GM19043 (cell line): ENCODE results near the gene ZBTB11.
"Not testable (repeated sequence)": the region's sequence is repeated elsewhere in the genome, so short reads cannot be mapped to it uniquely, and the experiment has no call there.

Experiments
- ATAC-seq: cut with Tn5 transposase; IDR thresholded peaks from one replicate; pipeline ENCODE4 v1.9.1; 2021; ENCODE audit warnings: low read depth; ENCODE audit not compliant: unreplicated experiment

Gene ZBTB11

DNA sequence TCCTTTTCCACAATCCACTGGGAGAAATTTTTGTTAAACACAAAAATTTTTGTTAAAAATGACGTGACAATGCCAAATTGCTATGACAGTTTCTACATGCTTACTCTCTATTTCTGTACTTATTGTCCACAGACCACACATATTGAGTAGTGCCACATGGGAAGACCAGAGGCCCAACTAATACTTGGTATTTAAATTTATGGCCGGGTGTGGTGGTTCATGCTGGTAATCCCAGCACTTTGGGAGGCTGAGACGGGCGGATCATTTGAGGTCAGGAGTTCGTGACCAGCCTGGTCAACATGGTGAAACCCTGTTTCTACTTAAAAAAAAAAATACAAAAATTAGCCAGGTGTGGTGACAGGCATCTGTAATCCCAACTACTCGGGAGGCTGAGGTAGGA lies 20.3 kb downstream of the ZBTB11 start:
- ATAC-seq = no peak

DNA sequence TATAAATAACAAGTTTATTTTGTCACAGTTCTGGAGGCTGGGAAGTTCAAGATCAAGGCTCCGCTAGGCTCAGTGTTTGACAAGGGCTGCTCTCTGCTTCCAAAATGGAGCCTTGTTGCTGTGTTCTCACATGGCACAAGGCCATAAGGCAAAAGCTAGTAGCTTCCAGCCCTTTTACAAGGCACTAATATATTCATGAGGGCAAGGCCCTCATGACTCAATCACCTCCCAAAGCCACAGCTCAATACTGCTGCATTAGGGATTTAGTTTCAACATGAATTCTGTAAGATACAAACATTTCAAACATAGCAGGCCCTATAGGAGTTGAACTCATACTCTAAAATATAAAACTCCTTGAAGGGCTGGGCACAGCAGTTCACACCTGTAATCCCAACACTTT lies 30.2 kb downstream of the ZBTB11 start:
- no peak for ATAC-seq

DNA sequence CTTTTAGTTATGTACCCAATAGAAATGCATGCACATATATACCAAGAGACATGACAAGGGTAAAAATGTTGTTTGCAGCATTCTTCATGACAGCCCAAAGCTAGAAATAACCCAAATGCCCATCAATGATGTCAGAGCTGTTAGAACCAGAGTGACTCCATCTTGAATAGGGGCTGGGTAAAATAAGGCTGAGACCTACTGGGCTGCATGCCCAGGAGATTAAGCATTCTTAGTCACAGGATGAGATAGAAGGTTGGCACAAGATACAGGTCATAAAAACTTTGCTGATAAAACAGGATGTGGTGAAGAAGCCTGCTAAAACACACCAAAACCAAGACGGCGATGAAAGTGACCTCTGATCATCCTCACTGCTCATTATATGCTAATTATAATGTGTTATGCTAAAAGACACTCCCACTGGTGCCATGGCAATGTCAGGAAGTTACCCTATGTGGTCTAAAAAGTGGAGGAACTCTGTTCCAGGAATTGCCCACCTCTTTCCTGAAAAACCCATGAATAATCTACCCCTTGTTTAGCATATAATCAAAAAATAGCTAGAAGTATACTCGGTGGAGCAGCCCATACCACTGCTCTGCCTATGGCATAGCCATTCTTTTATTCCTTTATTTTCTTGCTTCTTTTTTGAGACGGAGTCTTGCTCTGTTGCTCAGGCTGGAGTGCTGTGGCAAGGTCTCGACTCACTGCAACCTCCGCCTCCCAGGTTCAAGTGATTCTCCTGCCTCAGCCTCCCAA lies 32.9 kb downstream of the ZBTB11 start:
- ATAC-seq = peak; percentile 49

DNA sequence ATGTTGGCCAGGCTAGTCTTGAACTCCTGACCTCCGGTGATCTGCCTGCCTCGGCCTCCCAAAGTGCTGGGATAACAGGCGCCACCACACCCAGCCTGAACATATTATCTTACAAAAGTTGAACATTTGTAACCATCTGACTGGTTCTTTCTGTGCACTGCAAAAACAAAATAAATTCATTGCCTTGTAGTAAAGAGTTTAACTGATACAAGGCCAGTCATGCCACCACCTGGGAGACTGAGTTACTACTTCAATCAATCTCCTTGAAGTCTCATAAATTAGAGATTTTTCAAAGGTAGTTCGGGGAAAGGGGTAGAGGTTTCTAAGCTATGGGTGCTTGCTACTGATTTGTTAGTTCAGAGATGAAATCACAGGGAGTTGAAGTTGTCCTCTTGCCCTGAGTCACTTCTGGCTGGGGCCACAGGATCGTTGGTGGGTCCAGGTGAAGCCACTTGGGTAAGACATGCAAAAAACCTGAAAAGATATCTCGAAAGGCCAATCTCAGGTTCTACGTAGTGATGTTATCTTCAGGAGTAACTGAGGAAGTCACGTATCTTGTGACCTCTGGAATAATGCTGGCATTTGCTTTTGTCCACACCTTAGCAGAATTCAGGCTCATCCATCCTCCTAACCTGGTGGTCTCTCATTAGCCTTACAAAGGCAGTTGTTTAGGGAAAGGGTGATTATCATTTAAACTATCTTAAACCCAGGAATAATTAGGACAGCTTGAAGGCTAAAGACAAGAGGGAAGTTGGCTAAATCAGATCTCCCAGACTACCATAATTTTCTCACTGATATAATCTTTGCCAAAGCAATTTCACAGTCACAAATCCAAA lies 33.7 kb downstream of the ZBTB11 start:
- no peak for ATAC-seq

DNA sequence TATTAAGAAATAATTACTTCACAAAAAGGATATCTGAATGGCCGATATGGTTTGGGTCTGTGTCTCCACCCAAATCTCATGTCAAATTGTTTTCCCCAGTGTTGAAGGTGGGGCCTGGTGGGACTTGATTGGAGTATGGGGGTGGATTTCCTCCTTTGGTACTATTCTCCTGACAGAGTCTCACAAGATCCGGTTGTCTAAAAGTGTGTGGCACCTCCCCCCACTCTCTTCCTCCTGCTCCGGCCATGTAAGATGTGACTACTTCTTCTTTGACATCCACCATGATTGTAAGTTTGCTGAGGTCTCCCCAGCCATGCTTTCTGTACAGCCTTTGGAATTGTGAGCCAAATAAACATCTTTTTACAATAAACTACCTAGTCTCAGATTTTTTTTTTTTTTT lies 34.5 kb downstream of the ZBTB11 start:
- no peak for ATAC-seq

DNA sequence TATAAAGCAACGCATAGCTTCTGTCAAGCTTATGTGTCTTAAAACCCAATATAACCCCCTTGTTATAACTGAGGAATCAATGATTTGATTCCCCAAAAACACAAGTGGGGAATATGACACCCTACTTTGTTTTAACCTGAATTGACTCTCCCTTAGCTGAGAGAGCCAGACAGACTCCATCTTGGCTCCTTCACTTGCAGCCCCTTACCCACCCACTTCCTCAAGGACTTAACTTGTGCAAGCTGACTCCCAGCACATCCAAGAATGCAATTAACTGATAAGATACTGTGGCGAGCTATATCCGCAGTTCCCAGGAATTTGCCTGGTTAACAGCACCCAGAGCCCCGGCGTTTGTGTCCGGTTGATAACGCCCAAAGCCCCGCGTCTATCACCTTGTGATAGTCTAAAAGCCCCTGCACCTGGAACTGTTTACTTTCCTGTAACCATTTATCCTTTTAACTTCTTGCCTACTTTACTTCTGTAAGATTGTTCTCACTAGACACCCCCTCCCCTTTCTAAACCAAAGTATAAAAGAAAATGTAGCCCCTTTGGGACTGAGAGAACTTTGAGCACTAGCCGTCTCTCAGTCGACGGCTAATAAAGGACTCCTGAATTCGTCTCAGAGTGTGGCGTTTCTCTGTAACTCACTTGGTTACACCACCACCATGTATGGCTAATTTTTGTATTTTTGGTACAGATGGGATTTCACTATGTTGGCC lies 35.4 kb downstream of the ZBTB11 start:
- not testable (repeated sequence) for ATAC-seq

DNA sequence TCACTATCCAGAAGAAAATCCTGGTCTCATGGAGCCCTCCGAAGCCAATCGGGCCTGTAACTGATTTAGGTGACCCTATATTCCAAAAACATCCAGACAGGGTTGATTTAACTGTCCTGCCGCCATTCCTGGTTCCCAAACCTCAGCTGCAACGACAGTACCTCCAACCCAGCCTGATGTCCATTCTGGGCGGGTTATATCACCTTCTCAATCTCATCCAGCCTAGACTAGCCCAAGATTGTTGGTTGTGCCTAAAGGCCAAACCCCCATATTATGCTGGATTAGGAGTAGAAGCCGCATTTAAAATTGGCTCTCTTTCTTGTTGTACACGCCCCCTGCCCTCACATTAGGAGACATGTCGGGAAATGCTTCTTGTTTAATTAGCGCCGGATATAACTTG lies 36.7 kb downstream of the ZBTB11 start:
- no peak for ATAC-seq

DNA sequence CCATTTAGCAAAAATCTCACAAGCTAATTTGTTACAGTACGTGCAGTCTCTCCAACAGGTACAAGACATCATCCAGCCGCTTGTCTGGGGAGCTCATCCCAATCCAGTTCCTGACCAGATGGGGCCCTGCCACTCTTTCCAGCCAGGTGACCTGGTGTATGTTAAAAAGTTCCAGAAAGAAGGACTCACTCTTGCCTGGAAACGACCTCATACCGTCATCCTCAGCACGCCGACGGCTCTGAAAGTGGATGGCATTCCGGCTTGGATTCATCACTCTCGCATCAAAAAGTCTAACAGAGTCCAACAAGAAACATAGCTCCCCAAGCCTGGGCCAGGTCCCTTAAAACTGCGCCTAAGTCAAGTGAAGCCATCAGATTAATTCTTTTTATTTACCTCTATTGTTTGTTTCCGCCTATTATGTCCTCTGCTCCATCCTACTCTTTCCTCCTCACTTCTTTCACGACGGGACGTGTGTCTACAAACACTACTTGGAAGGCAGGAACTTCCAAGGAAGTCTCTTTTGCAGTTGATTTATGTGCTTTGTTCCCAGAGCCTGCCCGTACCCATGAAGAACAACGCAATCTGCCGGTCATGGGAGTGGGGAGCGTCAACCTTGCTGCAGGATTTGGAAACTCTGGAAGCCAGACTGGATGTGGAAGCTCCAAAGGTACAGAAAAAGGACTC lies 37.5 kb downstream of the ZBTB11 start:
- no peak for ATAC-seq

DNA sequence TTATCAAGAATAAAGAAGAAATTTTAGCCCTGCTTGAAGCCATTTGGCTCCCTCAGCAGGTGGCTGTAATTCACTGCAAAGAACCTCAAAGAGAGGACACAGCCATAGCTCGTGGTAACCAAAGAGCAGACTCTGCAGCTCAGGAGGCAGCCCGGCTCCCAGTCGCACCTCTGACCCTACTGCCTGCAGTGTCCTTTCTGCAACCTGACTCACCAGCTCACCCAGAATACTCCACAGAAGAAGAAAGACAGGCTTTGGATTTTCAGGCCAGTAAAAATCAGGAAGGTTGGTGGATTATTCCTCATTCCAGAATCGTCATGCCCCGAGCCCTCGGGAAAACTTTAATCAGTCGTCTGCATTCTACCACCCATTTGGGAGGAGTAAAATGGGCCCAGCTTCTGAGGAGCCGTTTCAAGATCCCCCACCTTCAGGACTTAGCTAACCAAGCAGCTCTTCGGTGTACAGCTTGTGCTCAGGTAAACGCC lies 38.6 kb downstream of the ZBTB11 start:
- ATAC-seq = no peak

DNA sequence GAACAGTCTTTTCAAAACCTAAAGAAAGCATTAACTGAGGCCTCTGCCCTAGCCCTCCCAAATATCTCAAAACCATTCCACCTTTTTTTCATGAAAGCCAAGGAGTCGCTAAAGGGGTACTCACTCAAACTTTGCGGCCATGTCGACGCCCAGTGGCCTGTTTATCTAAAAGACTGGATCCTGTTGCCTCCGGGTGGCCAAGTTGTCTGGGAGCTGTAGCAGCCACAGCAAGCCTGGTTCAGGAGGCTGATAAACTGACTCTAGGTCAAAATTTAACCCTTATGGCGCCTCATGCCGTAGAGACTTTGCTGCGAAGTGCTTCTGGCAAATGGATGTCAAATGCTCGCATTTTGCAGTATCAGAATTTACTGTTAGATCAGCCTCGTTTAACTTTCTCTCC lies 39.5 kb downstream of the ZBTB11 start:
- ATAC-seq = no peak

DNA sequence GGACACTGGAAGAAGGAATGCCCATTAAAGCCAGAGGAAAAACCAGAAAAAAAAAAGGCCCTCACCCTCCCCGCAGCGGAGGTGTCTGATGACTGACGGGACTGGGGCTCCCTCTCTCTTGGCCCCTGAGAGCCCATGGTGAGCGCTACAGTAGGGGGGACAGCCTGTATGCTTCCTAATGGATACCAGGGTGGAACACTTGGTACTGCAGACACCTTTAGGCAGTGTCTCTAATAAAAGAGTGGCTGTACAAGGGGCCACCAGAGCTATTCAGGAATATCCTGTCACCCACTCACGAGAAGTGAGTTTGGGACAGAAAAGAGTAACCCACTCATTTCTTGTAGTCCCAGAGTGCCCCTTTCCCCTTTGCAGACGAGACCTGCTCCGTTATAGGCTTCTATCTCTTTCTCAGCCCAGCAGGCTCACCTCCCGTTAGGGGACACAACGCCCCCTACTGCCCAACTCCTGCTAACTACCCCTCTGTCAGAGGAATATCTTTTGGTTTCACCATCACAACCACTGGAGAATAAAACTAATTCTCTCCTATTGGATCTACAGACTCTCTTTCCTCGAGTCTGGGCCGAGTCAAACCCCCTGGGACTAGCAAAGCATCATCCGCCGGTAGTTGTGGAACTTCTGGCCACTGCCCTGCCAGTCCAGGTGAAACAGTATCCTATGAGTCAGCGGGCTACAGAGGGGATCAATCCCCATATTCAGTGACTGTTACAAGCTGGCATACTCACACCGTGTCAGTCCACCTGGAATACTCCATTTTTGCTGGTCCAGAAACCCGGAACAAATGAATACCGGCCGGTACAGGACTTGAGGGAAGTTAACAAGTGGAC lies 40.8 kb downstream of the ZBTB11 start:
- ATAC-seq = peak; percentile 92

DNA sequence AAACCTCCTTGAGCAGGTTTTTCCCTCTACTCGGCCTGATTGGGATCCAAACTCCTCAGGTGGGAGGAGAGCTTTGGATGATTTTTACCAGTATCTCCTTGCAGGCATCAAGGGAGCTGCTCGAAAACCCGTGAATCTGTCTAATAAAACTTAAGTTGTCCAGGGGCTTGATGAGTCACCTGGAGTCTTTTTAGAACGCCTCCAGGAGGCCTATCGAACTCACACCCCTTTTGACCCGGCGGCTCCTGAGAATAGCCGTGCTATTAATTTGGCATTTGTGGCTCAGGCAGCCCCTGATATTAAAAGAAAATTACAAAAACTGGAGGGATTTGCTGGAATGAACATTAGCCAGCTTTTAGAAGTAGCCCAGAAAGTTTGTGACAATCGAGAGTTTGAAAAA lies 41.6 kb downstream of the ZBTB11 start:
- no peak for ATAC-seq

DNA sequence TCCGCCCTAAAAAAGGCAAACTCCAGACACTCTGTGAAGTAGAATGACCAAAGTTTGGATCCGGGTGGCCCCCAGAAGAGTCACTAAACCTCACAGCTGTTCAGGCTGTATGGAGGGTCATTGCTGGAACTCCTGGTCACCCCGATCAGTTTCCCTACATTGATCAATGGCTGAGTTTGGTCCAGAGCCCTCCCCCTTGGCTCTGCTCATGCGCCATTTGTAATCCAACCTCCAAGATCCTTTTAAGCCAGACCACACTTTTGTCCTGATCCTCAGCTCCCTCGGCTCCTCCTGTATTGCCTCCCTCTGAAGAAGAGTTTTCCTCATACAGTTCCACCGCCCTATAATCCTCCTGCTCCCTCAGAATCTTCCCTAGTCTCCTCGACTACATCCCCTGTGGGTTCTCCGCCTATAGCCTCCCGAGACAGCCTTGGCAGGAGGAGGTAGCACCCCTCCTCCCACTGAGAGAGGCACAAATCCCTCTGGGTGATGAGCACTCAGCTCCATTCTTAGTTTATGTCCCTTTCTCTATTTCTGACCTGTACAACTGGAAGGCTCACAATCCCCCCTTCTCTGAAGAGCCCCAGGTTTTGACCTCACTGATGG lies 42.2 kb downstream of the ZBTB11 start:
- no peak for ATAC-seq

DNA sequence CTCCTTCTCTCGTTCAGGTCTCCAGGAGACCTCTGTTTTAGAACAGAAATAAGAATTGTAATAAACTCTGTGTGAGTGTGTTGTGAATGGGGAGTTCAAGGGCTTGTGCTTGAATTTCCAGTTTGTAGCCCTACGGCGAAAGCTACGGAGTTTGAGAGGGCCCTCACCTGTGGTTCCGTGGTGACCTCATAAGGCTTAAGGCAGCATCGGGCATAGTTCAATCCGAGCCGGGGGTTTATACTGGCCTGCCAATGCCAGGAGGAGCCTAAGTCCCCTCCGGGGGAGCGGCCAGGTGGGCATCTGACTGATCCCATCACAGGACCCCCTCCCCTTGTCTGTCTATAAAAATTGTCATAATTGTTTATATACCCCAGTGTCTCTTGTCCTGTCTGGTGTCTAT lies 43.7 kb downstream of the ZBTB11 start:
- ATAC-seq = no peak

DNA sequence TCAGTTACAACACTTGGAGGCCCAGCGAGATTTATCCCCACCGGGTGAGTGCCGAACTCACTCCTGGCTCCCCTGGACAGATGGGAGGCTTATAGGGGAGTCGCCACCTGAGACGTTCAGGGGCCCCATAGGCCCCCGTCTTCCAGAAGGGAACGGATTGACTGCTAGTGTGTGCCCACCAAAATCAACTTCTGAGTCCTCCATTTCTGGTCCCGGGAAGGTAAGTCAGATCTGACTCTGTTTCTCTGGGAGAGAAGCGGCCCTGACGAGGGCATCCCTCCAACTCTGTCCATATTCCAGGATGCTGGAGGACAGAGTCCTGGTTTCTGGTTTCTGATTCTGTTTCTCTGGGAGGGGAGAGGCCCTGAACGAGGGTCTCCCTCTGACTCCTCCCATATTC lies 44.3 kb downstream of the ZBTB11 start:
- ATAC-seq = no peak

DNA sequence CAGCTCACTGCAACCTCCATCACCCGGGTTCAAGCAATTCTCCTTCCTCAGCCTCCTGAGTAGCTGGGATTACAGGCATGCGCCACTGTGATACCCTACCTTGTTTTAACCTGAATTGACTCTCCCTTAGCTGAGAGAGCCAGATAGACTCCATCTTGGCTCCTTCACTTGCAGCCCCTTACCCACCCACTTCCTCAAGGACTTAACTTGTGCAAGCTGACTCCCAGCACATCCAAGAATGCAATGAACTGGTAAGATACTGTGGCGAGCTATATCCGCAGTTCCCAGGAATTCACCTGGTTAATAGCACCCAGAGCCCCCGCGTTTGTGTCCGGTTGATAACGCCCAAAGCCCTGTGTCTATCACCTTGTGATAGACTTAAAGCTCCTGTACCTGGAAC lies 45.0 kb downstream of the ZBTB11 start:
- not testable (repeated sequence) for ATAC-seq

DNA sequence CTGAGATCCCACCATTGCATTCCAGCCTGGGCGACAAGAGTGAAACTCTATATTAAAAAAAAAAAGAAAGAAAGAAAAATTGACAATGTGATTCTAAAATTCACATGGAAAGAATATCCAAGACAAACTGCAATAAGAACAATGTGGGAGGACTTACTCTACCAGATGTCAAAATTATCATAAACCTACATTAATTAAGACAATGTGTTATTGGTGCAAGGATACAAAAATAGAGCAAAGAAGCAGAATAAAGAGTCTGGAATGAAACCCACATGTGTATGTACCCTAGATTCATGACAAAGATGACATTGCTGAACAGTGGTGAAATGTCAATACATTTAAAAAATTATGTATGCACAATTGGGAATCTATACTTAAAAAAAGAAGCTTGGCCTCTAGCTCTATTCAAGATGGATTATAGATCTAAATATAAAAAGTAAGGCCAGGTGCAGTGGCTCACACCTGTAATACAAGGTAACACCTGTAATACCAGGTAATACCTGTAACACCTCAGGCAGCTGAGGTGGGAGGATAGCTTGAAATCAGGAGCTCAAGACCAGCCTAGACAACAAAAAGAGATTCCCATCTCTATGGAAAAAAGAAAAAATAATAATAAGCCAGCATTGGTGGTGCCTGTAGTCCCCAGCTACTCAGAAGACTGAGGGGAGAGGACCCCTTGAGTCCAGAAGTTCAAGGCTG lies 45.7 kb downstream of the ZBTB11 start:
- ATAC-seq = no peak

DNA sequence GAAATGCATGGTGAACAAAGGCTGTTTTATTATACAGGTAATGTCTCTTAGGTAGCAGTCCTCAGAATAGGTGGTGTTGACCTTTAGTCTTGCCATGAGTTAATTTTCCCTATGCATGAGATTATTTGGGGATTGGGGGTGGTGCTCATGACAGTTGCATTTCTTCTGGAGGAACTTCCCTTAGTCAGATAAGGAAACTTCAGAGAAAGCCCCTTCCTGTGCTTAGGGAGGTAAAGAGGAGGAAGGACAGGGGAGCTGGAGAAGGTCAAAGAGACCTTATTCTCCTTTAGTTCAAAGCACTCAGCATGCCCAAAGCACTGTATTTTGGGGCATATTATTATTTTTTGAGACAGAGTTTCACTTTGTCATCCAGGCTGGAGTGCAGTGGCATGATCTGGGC lies 47.7 kb downstream of the ZBTB11 start:
- ATAC-seq = no peak

DNA sequence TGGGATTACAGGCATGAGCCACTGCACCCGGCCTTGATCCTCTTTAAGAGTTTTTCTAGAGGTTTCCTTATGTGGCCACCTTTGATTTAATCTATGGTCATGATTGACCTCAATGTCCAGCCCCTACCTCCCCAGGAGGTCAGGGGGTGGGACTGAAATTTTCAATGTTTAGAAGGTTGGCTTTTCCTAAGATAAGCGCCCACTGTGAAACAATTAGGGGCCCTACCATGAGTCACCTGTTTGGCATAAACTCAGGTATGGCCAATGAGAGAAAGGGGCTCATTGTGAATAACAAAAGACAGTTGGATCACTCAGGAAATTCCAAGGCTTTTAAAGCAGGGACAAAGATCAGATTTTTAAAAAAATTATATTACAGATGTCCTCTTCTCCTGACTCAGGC lies 51.1 kb downstream of the ZBTB11 start:
- no peak for ATAC-seq
